Liver (tissue), 9 donors: Measurements from ENCODE around the gene RHOXF1. TPM values are rescaled to one million over a fixed set of nuclear protein-coding genes. Genes with fewer than 3 reads are reported as not detected.

ENCODE experiments used
- DNase-seq: peaks from one replicate; pipeline ENCODE4 v3.0.0-alpha.2; 2017; ENCODE audit warnings: low spot score
- H3K27ac ChIP-seq, 2 donors: one replicate each; pipeline ENCODE4 v1.7.0; 2013; ENCODE audit warnings: inconsistent platforms in 2 of 2, low read length in 2 of 2, control low read depth in 1 of 2, low read depth in 1 of 2, mild to moderate bottlenecking in 1 of 2
- H3K27me3 ChIP-seq, 4 donors: one replicate each; pipeline versions ENCODE4 v1.6.1 to v1.7.0; 2013; ENCODE audit warnings: low read length in 3 of 4, inconsistent platforms in 1 of 4, mild to moderate bottlenecking in 1 of 4, moderate library complexity in 1 of 4; ENCODE audit not compliant: control insufficient read depth in 4 of 4, insufficient read depth in 4 of 4
- H3K36me3 ChIP-seq, 4 donors: one replicate each; pipeline versions ENCODE4 v1.6.1 to v1.7.0; 2013; ENCODE audit warnings: low read length in 3 of 4, mild to moderate bottlenecking in 3 of 4, low read depth in 1 of 4, moderate library complexity in 1 of 4; ENCODE audit not compliant: control insufficient read depth in 4 of 4, insufficient read depth in 3 of 4
- H3K4me1 ChIP-seq, 4 donors: one replicate each; pipeline versions ENCODE4 v1.6.1 to v1.7.0; 2013; ENCODE audit warnings: low read length in 3 of 4, mild to moderate bottlenecking in 3 of 4, moderate library complexity in 1 of 4; ENCODE audit not compliant: control insufficient read depth in 4 of 4, insufficient read depth in 4 of 4
- H3K4me3 ChIP-seq, 3 donors: one replicate each; pipeline versions ENCODE4 v1.6.1 to v1.7.0; 2013; ENCODE audit warnings: low read length in 3 of 3, control low read depth in 1 of 3, low read depth in 1 of 3, mild to moderate bottlenecking in 1 of 3
- H3K9ac ChIP-seq, 2 donors: one replicate each; pipeline ENCODE4 v1.7.0; 2013; ENCODE audit warnings: low read length in 2 of 2, mild to moderate bottlenecking in 2 of 2, moderate library complexity in 2 of 2, control low read depth in 1 of 2, low read depth in 1 of 2
- H3K9me3 ChIP-seq, 4 donors: one replicate each; pipeline versions ENCODE4 v1.6.1 to v1.7.0; 2013; ENCODE audit warnings: low read length in 3 of 4; ENCODE audit not compliant: control insufficient read depth in 4 of 4
- CTCF ChIP-seq: fragments of 150-350 bp; IDR thresholded peaks from 2 replicates; pipeline ENCODE4 v1.5.1; 2017; ENCODE audit warnings: improper control_type of control experiment, low read depth, low read length; ENCODE audit not compliant: missing input control
- FOXA1 ChIP-seq: IDR thresholded peaks from 2 replicates; pipeline ENCODE4 v1.6.1; 2016; ENCODE audit warnings: antibody characterized with exemption
- FOXA2 ChIP-seq: IDR thresholded peaks from 2 replicates; pipeline ENCODE4 v1.6.1; 2016; ENCODE audit warnings: antibody characterized with exemption
- GABPA ChIP-seq, 2 donors: IDR thresholded peaks in 1 of 2; conservative IDR thresholded peaks in 1 of 2; 2 replicates each; pipeline ENCODE4 v1.6.1; 2016; ENCODE audit warnings: antibody characterized with exemption in 2 of 2, mild to moderate bottlenecking in 1 of 2, moderate library complexity in 1 of 2
- HNF4A ChIP-seq, 2 donors: conservative IDR thresholded peaks; 2 replicates each; pipeline ENCODE4 v1.6.1; 2016; ENCODE audit warnings: antibody characterized with exemption in 2 of 2, mild to moderate bottlenecking in 2 of 2
- HNF4G ChIP-seq: IDR thresholded peaks from 2 replicates; pipeline ENCODE4 v1.6.1; 2016; ENCODE audit warnings: antibody characterized with exemption
- JUND ChIP-seq, 2 donors: IDR thresholded peaks; 2 replicates each; pipeline ENCODE4 v1.6.1; 2016; ENCODE audit warnings: antibody characterized with exemption in 2 of 2
- MAX ChIP-seq: IDR thresholded peaks from 2 replicates; pipeline ENCODE4 v1.6.1; 2016; ENCODE audit warnings: antibody characterized with exemption
- NR2F2 ChIP-seq: IDR thresholded peaks from 2 replicates; pipeline ENCODE4 v1.6.1; 2016; ENCODE audit warnings: antibody characterized with exemption
- RAD21 ChIP-seq, 2 donors: IDR thresholded peaks; 2 replicates each; pipeline ENCODE4 v1.6.1; 2016; ENCODE audit warnings: antibody characterized with exemption in 2 of 2, mild to moderate bottlenecking in 2 of 2
- REST ChIP-seq: IDR thresholded peaks from 2 replicates; pipeline ENCODE4 v1.6.1; 2016; ENCODE audit warnings: antibody characterized with exemption, mild to moderate bottlenecking
- RXRA ChIP-seq, 2 donors: IDR thresholded peaks; 2 replicates each; pipeline ENCODE4 v1.6.1; 2017 to 2018; ENCODE audit warnings: antibody characterized with exemption in 2 of 2, mild to moderate bottlenecking in 1 of 2
- SP1 ChIP-seq: IDR thresholded peaks from 2 replicates; pipeline ENCODE4 v1.6.1; 2018; ENCODE audit warnings: antibody characterized with exemption, mild to moderate bottlenecking
- TAF1 ChIP-seq: conservative IDR thresholded peaks from 2 replicates; pipeline ENCODE4 v1.6.1; 2016; ENCODE audit warnings: antibody characterized with exemption, mild to moderate bottlenecking
- YY1 ChIP-seq: IDR thresholded peaks from 2 replicates; pipeline ENCODE4 v1.6.1; 2016; ENCODE audit warnings: antibody characterized with exemption, mild to moderate bottlenecking
- WGBS: extraction: QIAGEN DNeasy Blood & Tissue Kit; methylation state at CpG from one replicate; pipeline ENCODE4 v1.1.7; 2013; 5-methylcytosine and 5-hydroxymethylcytosine counted together
- polyA plus RNA-seq, 2 donors: library from polyadenylated mRNA; stranded (reverse) in 1 of 2; unstranded in 1 of 2; fragments of 200-250 nt in 1 of 2; fragments of >200 nt in 1 of 2; fragmentation: Nextera tagmentation in 1 of 2; extraction: Ambion mirVana in 1 of 2; gene quantifications; one replicate each; pipeline versions ENCODE4 v1.2.1 to v1.2.3, GENCODE V29; 2013 to 2015
- total RNA-seq, 2 donors: library from RNA; depleted of rRNA; stranded (reverse); fragments of >200 nt; gene quantifications; one replicate each; pipeline ENCODE4 v1.2.3, GENCODE V29; 2014
- TF ChIP-seq, protein P1 (sequence below): IDR thresholded peaks from 2 replicates; pipeline ENCODE4 v1.6.1; 2016; ENCODE audit warnings: antibody characterized with exemption
- donor health status: healthy.
- donor health status: healthy.
- donor health status: healthy.
- donor health status: healthy.
- donor health status: healthy.

The RHOXF1 gene
- total and polyA plus RNA-seq, 4 donors = not detected

- TF ChIP-seq TAF1 = no peak
- TF ChIP-seq NR2F2 = no peak
- TF ChIP-seq HNF4G = no peak
- no peak for TF ChIP-seq REST
- TF ChIP-seq FOXA2 = no peak
- TF ChIP-seq FOXA1 = no peak
- no peak overlapping the region for H3K27ac ChIP-seq
- no peaks in the 10 kb centered on the region for H3K36me3 ChIP-seq
- no peaks in the 10 kb centered on the region for H3K27me3 ChIP-seq
- no peak overlapping the region for H3K4me3 ChIP-seq
- H3K9me3 ChIP-seq = no peaks in the 10 kb centered on the region
- no peaks in the 10 kb centered on the region for H3K4me1 ChIP-seq
- no peak for DNase-seq
- 75% methylated on average over 3 of the region's 3 CpGs for WGBS
- H3K9ac ChIP-seq = no peak overlapping the region
These were observed 21.7 kb upstream of the RHOXF1 start for GRCh38 chrX:120137439-120137838.

DNA sequence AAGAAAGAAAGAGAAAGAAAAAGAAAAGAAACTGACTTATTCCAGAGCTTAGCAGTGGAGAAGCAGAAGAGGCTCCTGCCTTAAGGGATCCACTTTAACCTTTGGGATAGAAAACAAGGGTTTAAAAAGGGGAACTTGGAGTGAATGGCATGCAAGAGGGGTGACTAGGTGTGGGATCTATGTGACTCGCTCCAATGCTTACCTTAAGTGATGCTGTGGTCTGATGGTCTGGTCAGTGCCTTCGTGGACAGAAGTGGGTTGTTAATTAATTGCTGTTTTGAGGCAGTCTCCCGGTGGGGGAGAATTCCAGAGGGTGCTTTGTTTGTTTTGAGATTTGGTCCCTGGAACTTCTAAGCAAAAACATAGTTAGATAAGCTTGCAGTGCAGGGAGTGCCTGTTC lies 21.1 kb upstream of the RHOXF1 start:
- no peak for DNase-seq
- Histone ChIP-seq H3K27me3 (no peaks in the 10 kb centered on the region), H3K4me3 (no peak overlapping the region), H3K36me3 (no peaks in the 10 kb centered on the region), H3K4me1 (no peaks in the 10 kb centered on the region), H3K27ac (no peak overlapping the region), H3K9me3 (no peaks in the 10 kb centered on the region), H3K9ac (no peak overlapping the region)
- 71% methylated on average over 3 of the region's 3 CpGs for WGBS
- TF ChIP-seq CTCF (no peak), NR2F2 (no peak), JUND (IDR thresholded peaks at IDR 0.05) (no peak), GABPA (IDR thresholded peaks at IDR 0.05 in 1 of 2, conservative IDR thresholded peaks at IDR 0.05 in 1 of 2) (no peak), RXRA (IDR thresholded peaks at IDR 0.05) (no peak), MAX (no peak), REST (no peak), FOXA2 (no peak), HNF4G (no peak), SP1 (no peak), YY1 (no peak), RAD21 (IDR thresholded peaks at IDR 0.05) (no peak), HNF4A (conservative IDR thresholded peaks at IDR 0.05) (no peak)
- TF ChIP-seq, protein P1, sequence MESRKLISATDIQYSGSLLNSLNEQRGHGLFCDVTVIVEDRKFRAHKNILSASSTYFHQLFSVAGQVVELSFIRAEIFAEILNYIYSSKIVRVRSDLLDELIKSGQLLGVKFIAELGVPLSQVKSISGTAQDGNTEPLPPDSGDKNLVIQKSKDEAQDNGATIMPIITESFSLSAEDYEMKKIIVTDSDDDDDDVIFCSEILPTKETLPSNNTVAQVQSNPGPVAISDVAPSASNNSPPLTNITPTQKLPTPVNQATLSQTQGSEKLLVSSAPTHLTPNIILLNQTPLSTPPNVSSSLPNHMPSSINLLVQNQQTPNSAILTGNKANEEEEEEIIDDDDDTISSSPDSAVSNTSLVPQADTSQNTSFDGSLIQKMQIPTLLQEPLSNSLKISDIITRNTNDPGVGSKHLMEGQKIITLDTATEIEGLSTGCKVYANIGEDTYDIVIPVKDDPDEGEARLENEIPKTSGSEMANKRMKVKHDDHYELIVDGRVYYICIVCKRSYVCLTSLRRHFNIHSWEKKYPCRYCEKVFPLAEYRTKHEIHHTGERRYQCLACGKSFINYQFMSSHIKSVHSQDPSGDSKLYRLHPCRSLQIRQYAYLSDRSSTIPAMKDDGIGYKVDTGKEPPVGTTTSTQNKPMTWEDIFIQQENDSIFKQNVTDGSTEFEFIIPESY = no peak
